22Rv1 (cell line): ENCODE results near the gene EME2.

ENCODE experiments used
- ZFX ChIP-seq: fragments of 450-650 bp; IDR thresholded peaks from 2 replicates; pipeline ENCODE4 v1.6.1; 2017; ENCODE audit warnings: antibody characterized with exemption, borderline replicate concordance
- TF ChIP-seq, protein P1 (sequence below): fragments of 450-650 bp; IDR thresholded peaks from 2 replicates; pipeline ENCODE4 v1.5.1; 2017; ENCODE audit warnings: mild to moderate bottlenecking

DNA sequence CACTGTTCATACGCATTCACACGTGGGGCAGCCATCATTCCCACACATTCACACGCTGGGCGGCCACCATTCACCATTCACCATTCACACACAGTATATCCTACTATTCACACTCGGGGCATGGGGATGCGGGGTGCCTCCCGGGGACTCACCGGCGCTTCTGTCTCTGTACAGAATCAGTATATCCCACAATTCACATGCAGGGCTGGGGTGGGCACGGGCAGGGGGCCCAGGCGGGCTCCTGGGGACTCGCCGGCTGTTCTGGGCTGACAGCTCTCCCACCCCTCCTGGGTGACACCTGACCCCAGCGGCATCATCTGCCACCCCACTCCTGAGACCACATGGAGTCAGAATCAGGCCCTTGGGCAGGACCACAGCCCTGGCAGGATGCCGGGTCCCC lies 10.9 kb upstream of the EME2 start:
- TF ChIP-seq, protein P1, sequence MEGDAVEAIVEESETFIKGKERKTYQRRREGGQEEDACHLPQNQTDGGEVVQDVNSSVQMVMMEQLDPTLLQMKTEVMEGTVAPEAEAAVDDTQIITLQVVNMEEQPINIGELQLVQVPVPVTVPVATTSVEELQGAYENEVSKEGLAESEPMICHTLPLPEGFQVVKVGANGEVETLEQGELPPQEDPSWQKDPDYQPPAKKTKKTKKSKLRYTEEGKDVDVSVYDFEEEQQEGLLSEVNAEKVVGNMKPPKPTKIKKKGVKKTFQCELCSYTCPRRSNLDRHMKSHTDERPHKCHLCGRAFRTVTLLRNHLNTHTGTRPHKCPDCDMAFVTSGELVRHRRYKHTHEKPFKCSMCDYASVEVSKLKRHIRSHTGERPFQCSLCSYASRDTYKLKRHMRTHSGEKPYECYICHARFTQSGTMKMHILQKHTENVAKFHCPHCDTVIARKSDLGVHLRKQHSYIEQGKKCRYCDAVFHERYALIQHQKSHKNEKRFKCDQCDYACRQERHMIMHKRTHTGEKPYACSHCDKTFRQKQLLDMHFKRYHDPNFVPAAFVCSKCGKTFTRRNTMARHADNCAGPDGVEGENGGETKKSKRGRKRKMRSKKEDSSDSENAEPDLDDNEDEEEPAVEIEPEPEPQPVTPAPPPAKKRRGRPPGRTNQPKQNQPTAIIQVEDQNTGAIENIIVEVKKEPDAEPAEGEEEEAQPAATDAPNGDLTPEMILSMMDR = no peak
- TF ChIP-seq ZFX = no peak
